NB4 (cell line): ENCODE measurements around the gene SPPL3.
"Not testable (repeated sequence)": the region's sequence is repeated elsewhere in the genome, so short reads cannot be mapped to it uniquely, and the experiment has no call there.

ENCODE experiments used
- DNase-seq: peaks from one replicate; pipeline ENCODE4 v3.0.0; 2010; ENCODE audit warnings: low read depth
- H3K4me3 ChIP-seq: one replicate; pipeline ENCODE4 v1.5.1; 2011; ENCODE audit warnings: mild to moderate bottlenecking, low read depth, low read length, moderate library complexity
- CTCF ChIP-seq: IDR thresholded peaks from one replicate; pipeline ENCODE4 v1.5.1; 2012; ENCODE audit warnings: low read depth, low read length
- MAX ChIP-seq: IDR thresholded peaks from 2 replicates; pipeline ENCODE4 v1.6.1; 2011; ENCODE audit warnings: low read depth, low read length
- MYC ChIP-seq: IDR thresholded peaks from 2 replicates; pipeline ENCODE4 v1.6.1; 2011; ENCODE audit warnings: low read depth, low read length
- POLR2A ChIP-seq: IDR thresholded peaks from 2 replicates; pipeline ENCODE4 v1.6.1; 2011; ENCODE audit warnings: mild to moderate bottlenecking; ENCODE audit not compliant: insufficient read length; ENCODE audit errors: extremely low read depth

The SPPL3 gene

GRCh38 chr12:120844297-120844696, 59.9 kb downstream of the SPPL3 start:
- TF ChIP-seq CTCF (no peak), POLR2A (no peak), MAX (no peak), MYC (no peak)
- DNase-seq: no peak
- no peak overlapping the region for H3K4me3 ChIP-seq

GRCh38 chr12:120843472-120843871, 60.7 kb downstream of the SPPL3 start:
- DNase-seq: no peak
- TF ChIP-seq MAX (no peak), CTCF (no peak), MYC (no peak), POLR2A (no peak)
- H3K4me3 ChIP-seq: no peak overlapping the region

- peak; percentile 34 for DNase-seq
- TF ChIP-seq CTCF (no peak), MYC (no peak), POLR2A (no peak)
- H3K4me3 ChIP-seq: no peak overlapping the region
Observed at GRCh38 chr12:120842595-120842994, 61.6 kb downstream of the SPPL3 start.

GRCh38 chr12:120841525-120841924, 62.6 kb downstream of the SPPL3 start:
- DNase-seq: no peak
- no peak overlapping the region for H3K4me3 ChIP-seq
- no peak for TF ChIP-seq MYC
- TF ChIP-seq POLR2A: no peak
- TF ChIP-seq MAX: no peak
- no peak for TF ChIP-seq CTCF

- no peak for TF ChIP-seq POLR2A
- TF ChIP-seq MAX: no peak
- no peak for TF ChIP-seq CTCF
- TF ChIP-seq MYC: no peak
- no peak for DNase-seq
- H3K4me3 ChIP-seq: no peak overlapping the region
Observed at GRCh38 chr12:120839503-120839902, 64.7 kb downstream of the SPPL3 start.

GRCh38 chr12:120838629-120839383, 65.4 kb downstream of the SPPL3 start:
- not testable (repeated sequence) for DNase-seq, H3K4me3 ChIP-seq
